Brain microvascular endothelial cell (primary cell): ENCODE measurements around the gene HS6ST2.

Experiments
- DNase-seq: peaks from one replicate; pipeline ENCODE4 v3.0.0-alpha.2; 2020
- H3K27ac ChIP-seq: fragments of 250-450 bp; sonication (Bioruptor Pico); 2 replicates; pipeline ENCODE4 v1.5.1; 2020; ENCODE audit warnings: mild to moderate bottlenecking, moderate library complexity
- H3K27me3 ChIP-seq: fragments of 250-450 bp; sonication (Bioruptor Pico); replicated peaks from 2 replicates; pipeline ENCODE4 v1.5.1; 2020; ENCODE audit warnings: mild to moderate bottlenecking
- H3K36me3 ChIP-seq: fragments of 250-450 bp; sonication (Bioruptor Pico); replicated peaks from 2 replicates; pipeline ENCODE4 v1.5.1; 2020; ENCODE audit warnings: mild to moderate bottlenecking
- H3K4me3 ChIP-seq: 2 replicates; pipeline ENCODE4 v1.5.1; 2011; ENCODE audit warnings: low read depth, mild to moderate bottlenecking, control low read depth, low read length, moderate library complexity
- CTCF ChIP-seq: IDR thresholded peaks from 2 replicates; pipeline ENCODE4 v1.5.1; 2011; ENCODE audit warnings: low read depth, mild to moderate bottlenecking, moderate library complexity, low read length, control low read depth, inconsistent platforms; ENCODE audit errors: missing control alignments
- in situ Hi-C: cut with HindIII; loops from 2 replicates; pipeline ENCODE4 v1.10.0; 2017; ENCODE audit warnings: low sequenced_read_pairs, low pct_ligation_motif_present

HS6ST2 gene

GRCh38 chrX:132965461-132965860 is 7.0 kb upstream of the HS6ST2 start:
- no peaks in the 10 kb centered on the region for H3K36me3 ChIP-seq
- DNase-seq: no peak
- H3K4me3 ChIP-seq: no peak overlapping the region
- in situ Hi-C loops: no loop called here
- H3K27ac ChIP-seq: no peak overlapping the region
- H3K27me3 ChIP-seq: no peaks in the 10 kb centered on the region
- no peak for TF ChIP-seq CTCF

- Histone ChIP-seq H3K36me3 (no peaks in the 10 kb centered on the region), H3K27me3 (peaks cover 6% of the 10 kb centered on the region), H3K4me3 (no peak overlapping the region), H3K27ac (no peak overlapping the region)
- TF ChIP-seq CTCF: no peak
- DNase-seq: no peak
- in situ Hi-C loops: no loop called here
These were observed 3.1 kb upstream of the HS6ST2 start for GRCh38 chrX:132961511-132961910.

- Histone ChIP-seq H3K27me3 (peaks cover 6% of the 10 kb centered on the region), H3K36me3 (no peaks in the 10 kb centered on the region), H3K4me3 (peak overlapping the region; percentile 39), H3K27ac (no peak overlapping the region)
- DNase-seq: no peak
- in situ Hi-C loops: no loop called here
- TF ChIP-seq CTCF: no peak
These were observed 978 bp downstream of the HS6ST2 start for GRCh38 chrX:132957211-132958090.

- Histone ChIP-seq H3K4me3 (peak overlapping the region; percentile 39), H3K36me3 (no peaks in the 10 kb centered on the region), H3K27me3 (peaks cover 6% of the 10 kb centered on the region), H3K27ac (no peak overlapping the region)
- DNase-seq: no peak
- in situ Hi-C loops: no loop called here
- no peak for TF ChIP-seq CTCF
These were observed 1.8 kb downstream of the HS6ST2 start for GRCh38 chrX:132956421-132957210.

GRCh38 chrX:132955690-132956089 is 2.7 kb downstream of the HS6ST2 start:
- Histone ChIP-seq H3K27me3 (peaks cover 6% of the 10 kb centered on the region), H3K27ac (no peak overlapping the region), H3K36me3 (no peaks in the 10 kb centered on the region), H3K4me3 (no peak overlapping the region)
- peak; percentile 24 for TF ChIP-seq CTCF
- in situ Hi-C loops: no loop called here
- no peak for DNase-seq
